SK-N-SH (cell line): ENCODE measurements around the gene FIZ1. TPM values are rescaled to one million over a fixed set of nuclear protein-coding genes. Genes with fewer than 3 reads are reported as not detected.

Experiments used
- CTCF ChIA-PET: fragments of 300-600, 350-600 bp; formaldehyde crosslinking; extraction: SDS; loops from one replicate; lab custom pipeline; 2021; lab: Yijun Ruan, JAX
- POLR2A ChIA-PET: fragments of 350-600 bp; sonication (Branson Sonifier 250); formaldehyde crosslinking; extraction: SDS; loops from one replicate; lab custom pipeline; 2020; ENCODE audit warnings: antibody characterized with exemption, inconsistent platforms; lab: Yijun Ruan, JAX
- DNase-seq: peaks from one replicate; pipeline ENCODE4 v3.0.0; 2012
- H2AFZ ChIP-seq: fragments of 200-600 bp; sonication (generic); 2 replicates; pipeline ENCODE4 v1.8.1; 2016; ENCODE audit warnings: antibody characterized with exemption, mild to moderate bottlenecking, low read depth
- H3F3A ChIP-seq: fragments of 200-600 bp; sonication (generic); replicated peaks from 2 replicates; pipeline ENCODE3; 2016; ENCODE audit warnings: antibody characterized with exemption, mild to moderate bottlenecking; ENCODE audit not compliant: insufficient read depth
- H3K27ac ChIP-seq, 2 experiments: fragments of 200-500 bp in 1 of 2; fragments of 200-600 bp in 1 of 2; sonication (Bioruptor generic) in 1 of 2; sonication (generic), shearing (Covaris generic) in 1 of 2; 2 replicates each; pipeline versions ENCODE4 v1.5.1 to v1.6.1; 2014 to 2016; ENCODE audit warnings: low read depth in 2 of 2, inconsistent platforms in 1 of 2, low read length in 1 of 2, mild to moderate bottlenecking in 1 of 2, mixed read lengths in 1 of 2
- H3K27me3 ChIP-seq: fragments of 200-600 bp; sonication (generic), shearing (Covaris generic); 2 replicates; pipeline ENCODE4 v1.6.1; 2016; ENCODE audit warnings: mixed run types; ENCODE audit not compliant: insufficient read depth
- H3K36me3 ChIP-seq, 2 experiments: fragments of 200-500 bp in 1 of 2; fragments of 200-600 bp in 1 of 2; sonication (Bioruptor generic) in 1 of 2; sonication (generic) in 1 of 2; replicated peaks in 1 of 2; 2 replicates each; pipeline versions ENCODE3 to v1.5.1; 2014 to 2016; ENCODE audit warnings: low read length in 1 of 2, mild to moderate bottlenecking in 1 of 2; ENCODE audit not compliant: insufficient read depth in 2 of 2, control insufficient read depth in 1 of 2
- H3K4me1 ChIP-seq, 2 experiments: fragments of 200-500 bp in 1 of 2; fragments of 200-600 bp in 1 of 2; sonication (Bioruptor generic) in 1 of 2; sonication (generic), shearing (Covaris generic) in 1 of 2; 2 replicates each; pipeline versions ENCODE4 v1.5.1 to v1.6.1; 2014 to 2016; ENCODE audit warnings: low read depth in 1 of 2, low read length in 1 of 2, mixed run types in 1 of 2; ENCODE audit not compliant: insufficient read depth in 2 of 2, control insufficient read depth in 1 of 2
- H3K4me2 ChIP-seq: fragments of 200-600 bp; sonication (generic), shearing (Covaris generic); 2 replicates; pipeline ENCODE4 v1.6.1; 2017; ENCODE audit warnings: mixed run types
- H3K4me3 ChIP-seq, 2 experiments: fragments of 200-500 bp in 1 of 2; fragments of 200-600 bp in 1 of 2; sonication (Bioruptor generic) in 1 of 2; sonication (generic), shearing (Covaris generic) in 1 of 2; 2 replicates each; pipeline versions ENCODE4 v1.5.1 to v1.8.1; 2014 to 2016; ENCODE audit warnings: low read depth in 2 of 2, inconsistent platforms in 1 of 2, low read length in 1 of 2, mild to moderate bottlenecking in 1 of 2, mixed read lengths in 1 of 2, moderate library complexity in 1 of 2
- H3K79me2 ChIP-seq: fragments of 200-600 bp; sonication (generic); 2 replicates; pipeline ENCODE4 v1.8.1; 2017; ENCODE audit warnings: mild to moderate bottlenecking; ENCODE audit not compliant: insufficient read depth
- H3K9ac ChIP-seq: fragments of 200-600 bp; sonication (generic); 2 replicates; pipeline ENCODE4 v1.6.1; 2017; ENCODE audit warnings: mixed run types
- H3K9me2 ChIP-seq: fragments of 200-600 bp; sonication (generic); 2 replicates; pipeline ENCODE4 v1.6.1; 2017; ENCODE audit warnings: mixed run types
- H3K9me3 ChIP-seq: fragments of 200-600 bp; sonication (generic); 2 replicates; pipeline ENCODE4 v1.6.1; 2017; ENCODE audit warnings: mixed run types, mild to moderate bottlenecking, moderate library complexity
- H4K20me1 ChIP-seq: fragments of 200-600 bp; sonication (generic); 2 replicates; pipeline ENCODE4 v1.6.1; 2017; ENCODE audit warnings: mild to moderate bottlenecking, mixed run types; ENCODE audit not compliant: insufficient read depth
- CHD2 ChIP-seq: fragments of 150-350 bp; IDR thresholded peaks from 2 replicates; pipeline ENCODE4 v1.6.1; 2018; ENCODE audit warnings: low read length; ENCODE audit not compliant: partially characterized antibody
- EP300 ChIP-seq, 2 experiments: IDR thresholded peaks; 2 replicates each; pipeline versions ENCODE4 v1.4.0 to v1.6.1; 2012; ENCODE audit warnings: borderline replicate concordance in 1 of 2, low read depth in 1 of 2, low read length in 1 of 2
- FOSL2 ChIP-seq: IDR thresholded peaks from 2 replicates; pipeline ENCODE4 v1.4.0; 2012; ENCODE audit warnings: low read depth, mild to moderate bottlenecking, moderate library complexity, borderline replicate concordance
- FOXJ3 ChIP-seq: sonication (generic); formaldehyde crosslinking; IDR thresholded peaks from 2 replicates; pipeline ENCODE4 v1.5.1; 2020; ENCODE audit warnings: mild to moderate bottlenecking, missing genetic modification reagents
- FOXM1 ChIP-seq: IDR thresholded peaks from 2 replicates; pipeline ENCODE4 v1.4.0; 2012; ENCODE audit warnings: low read depth, mild to moderate bottlenecking
- GABPA ChIP-seq: IDR thresholded peaks from 2 replicates; pipeline ENCODE4 v1.4.0; 2012; ENCODE audit warnings: low read depth, mild to moderate bottlenecking
- JUND ChIP-seq: IDR thresholded peaks from 2 replicates; pipeline ENCODE4 v1.4.0; 2012
- MEF2A ChIP-seq: IDR thresholded peaks from 2 replicates; pipeline ENCODE4 v1.4.0; 2012; ENCODE audit warnings: low read depth, borderline replicate concordance
- MXI1 ChIP-seq: IDR thresholded peaks from 2 replicates; pipeline ENCODE4 v1.6.1; 2012; ENCODE audit warnings: mild to moderate bottlenecking, low read depth, low read length, improper control_type of control experiment
- NFIC ChIP-seq: IDR thresholded peaks from 2 replicates; pipeline ENCODE4 v1.4.0; 2012; ENCODE audit warnings: borderline replicate concordance
- POLR2AphosphoS5 ChIP-seq: IDR thresholded peaks from 2 replicates; pipeline ENCODE4 v1.6.1; 2012; ENCODE audit warnings: low read depth, low read length
- RCOR1 ChIP-seq: fragments of 150-350 bp; IDR thresholded peaks from 2 replicates; pipeline ENCODE4 v1.6.1; 2017; ENCODE audit warnings: antibody characterized with exemption, low read length
- RFX5 ChIP-seq: IDR thresholded peaks from 2 replicates; pipeline ENCODE4 v1.6.1; 2012; ENCODE audit warnings: mild to moderate bottlenecking, improper control_type of control experiment, low read length
- TAF1 ChIP-seq: IDR thresholded peaks from 2 replicates; pipeline ENCODE4 v1.6.1; 2012; ENCODE audit warnings: low read depth, mild to moderate bottlenecking, low read length, moderate library complexity, borderline replicate concordance
- TCF12 ChIP-seq: IDR thresholded peaks from 2 replicates; pipeline ENCODE4 v1.4.0; 2012
- TEAD4 ChIP-seq: IDR thresholded peaks from 2 replicates; pipeline ENCODE4 v1.4.0; 2012; ENCODE audit warnings: mild to moderate bottlenecking, borderline replicate concordance; ENCODE audit not compliant: insufficient read depth
- YY1 ChIP-seq: IDR thresholded peaks from 2 replicates; pipeline ENCODE4 v1.4.0; 2012; ENCODE audit warnings: low read depth, mild to moderate bottlenecking
- WGBS: methylation state at CpG from one replicate; pipeline ENCODE4 v1.1.6; 2017; ENCODE audit warnings: low lambda C conversion rate; 5-methylcytosine and 5-hydroxymethylcytosine counted together
- polyA plus RNA-seq, 3 experiments: library from polyadenylated mRNA; depleted of rRNA; stranded (reverse); fragments of >200 nt; gene quantifications; 2 replicates each; pipeline ENCODE4 v1.2.3, GENCODE V29; 2012
- TF ChIP-seq, protein P1 (sequence below): IDR thresholded peaks from 2 replicates; pipeline ENCODE4 v1.6.1; 2012; ENCODE audit warnings: mild to moderate bottlenecking, low read depth, low read length, moderate library complexity
- TF ChIP-seq, protein P2 (sequence below): IDR thresholded peaks from 2 replicates; pipeline ENCODE4 v1.4.0; 2012; ENCODE audit warnings: low read depth
- TF ChIP-seq, protein P3 (sequence below): IDR thresholded peaks from 2 replicates; pipeline ENCODE4 v1.4.0; 2012; ENCODE audit warnings: low read depth, borderline replicate concordance
- TF ChIP-seq, protein P4 (sequence below): IDR thresholded peaks from 2 replicates; pipeline ENCODE4; 2012

Gene FIZ1
- polyA plus RNA-seq, 1 of the 3 experiments (the other 2 are of a cell fraction): 5.7 TPM

DNA sequence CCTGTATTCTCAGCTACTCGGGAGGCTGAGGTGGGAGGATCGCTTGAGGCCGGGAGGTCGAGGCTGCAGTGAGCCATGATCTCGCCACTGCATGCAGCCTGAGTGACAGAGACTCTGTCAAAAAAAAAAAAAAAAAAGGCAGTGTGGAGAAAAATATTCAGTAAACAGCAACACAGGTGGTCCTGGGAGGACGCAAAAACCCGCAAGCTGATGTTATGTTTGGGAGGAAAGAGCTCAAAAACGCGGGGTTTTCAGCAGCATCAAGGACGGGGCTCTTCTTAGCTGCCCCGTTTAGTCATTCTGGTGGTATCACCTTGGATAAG, 25.6 kb upstream of the FIZ1 start:
- TF ChIP-seq YY1: no peak
- TF ChIP-seq MEF2A: no peak
- no peak for TF ChIP-seq POLR2AphosphoS5
- no peak for TF ChIP-seq EP300 (IDR thresholded peaks at IDR 0.05; ENCODE audit: borderline replicate concordance in 1 of 2, low read depth in 1 of 2, low read length in 1 of 2)
- TF ChIP-seq NFIC: no peak
- TF ChIP-seq, protein P1, sequence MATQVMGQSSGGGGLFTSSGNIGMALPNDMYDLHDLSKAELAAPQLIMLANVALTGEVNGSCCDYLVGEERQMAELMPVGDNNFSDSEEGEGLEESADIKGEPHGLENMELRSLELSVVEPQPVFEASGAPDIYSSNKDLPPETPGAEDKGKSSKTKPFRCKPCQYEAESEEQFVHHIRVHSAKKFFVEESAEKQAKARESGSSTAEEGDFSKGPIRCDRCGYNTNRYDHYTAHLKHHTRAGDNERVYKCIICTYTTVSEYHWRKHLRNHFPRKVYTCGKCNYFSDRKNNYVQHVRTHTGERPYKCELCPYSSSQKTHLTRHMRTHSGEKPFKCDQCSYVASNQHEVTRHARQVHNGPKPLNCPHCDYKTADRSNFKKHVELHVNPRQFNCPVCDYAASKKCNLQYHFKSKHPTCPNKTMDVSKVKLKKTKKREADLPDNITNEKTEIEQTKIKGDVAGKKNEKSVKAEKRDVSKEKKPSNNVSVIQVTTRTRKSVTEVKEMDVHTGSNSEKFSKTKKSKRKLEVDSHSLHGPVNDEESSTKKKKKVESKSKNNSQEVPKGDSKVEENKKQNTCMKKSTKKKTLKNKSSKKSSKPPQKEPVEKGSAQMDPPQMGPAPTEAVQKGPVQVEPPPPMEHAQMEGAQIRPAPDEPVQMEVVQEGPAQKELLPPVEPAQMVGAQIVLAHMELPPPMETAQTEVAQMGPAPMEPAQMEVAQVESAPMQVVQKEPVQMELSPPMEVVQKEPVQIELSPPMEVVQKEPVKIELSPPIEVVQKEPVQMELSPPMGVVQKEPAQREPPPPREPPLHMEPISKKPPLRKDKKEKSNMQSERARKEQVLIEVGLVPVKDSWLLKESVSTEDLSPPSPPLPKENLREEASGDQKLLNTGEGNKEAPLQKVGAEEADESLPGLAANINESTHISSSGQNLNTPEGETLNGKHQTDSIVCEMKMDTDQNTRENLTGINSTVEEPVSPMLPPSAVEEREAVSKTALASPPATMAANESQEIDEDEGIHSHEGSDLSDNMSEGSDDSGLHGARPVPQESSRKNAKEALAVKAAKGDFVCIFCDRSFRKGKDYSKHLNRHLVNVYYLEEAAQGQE: no peak
- peaks cover 0 to 3% of the 10 kb centered on the region in 2 experiments for H3K36me3 ChIP-seq
- ChIA-PET POLR2A (interaction anchor here (0.6 to 1.6 kb wide), 9 partner anchors 12 to 371 kb away, joined by 3 to 7 read pairs (median 4); partner anchors contain the start of genes FIZ1, ZNF524 and ZNF628), CTCF (interaction anchor here (1.0 to 4.7 kb wide), 9 partner anchors 9 to 484 kb away, joined by 3 to 30 read pairs (median 5); partner anchors contain the start of gene ZNF865)
- no peaks in the 10 kb centered on the region for H3K9me3 ChIP-seq
- H3K79me2 ChIP-seq: peaks cover 11% of the 10 kb centered on the region; the same call in 1 of the 2 replicates
- peaks cover 2% of the 10 kb centered on the region for H3F3A ChIP-seq
- no peaks in the 10 kb centered on the region for H3K27me3 ChIP-seq
- no peaks in the 10 kb centered on the region for H4K20me1 ChIP-seq
- peak overlapping the region; percentile 52 to 74 for H3K4me3 ChIP-seq
- peak; percentile 4 for DNase-seq
- WGBS: 38% methylated on average over 11 of the region's 11 CpGs
- H3K4me2 ChIP-seq: peak overlapping the region; percentile 86
- H3K9me2 ChIP-seq: no peaks in the 10 kb centered on the region
- peaks cover 0 to 2% of the 10 kb centered on the region in 2 experiments; a peak in 1 of 4 replicates for H3K4me1 ChIP-seq
- peak overlapping the region in 1 of 2 experiments; percentile 87; a peak in 2 of 4 replicates for H3K27ac ChIP-seq
- peak overlapping the region; percentile 90 for H2AFZ ChIP-seq
- peak overlapping the region; percentile 84 for H3K9ac ChIP-seq

DNA sequence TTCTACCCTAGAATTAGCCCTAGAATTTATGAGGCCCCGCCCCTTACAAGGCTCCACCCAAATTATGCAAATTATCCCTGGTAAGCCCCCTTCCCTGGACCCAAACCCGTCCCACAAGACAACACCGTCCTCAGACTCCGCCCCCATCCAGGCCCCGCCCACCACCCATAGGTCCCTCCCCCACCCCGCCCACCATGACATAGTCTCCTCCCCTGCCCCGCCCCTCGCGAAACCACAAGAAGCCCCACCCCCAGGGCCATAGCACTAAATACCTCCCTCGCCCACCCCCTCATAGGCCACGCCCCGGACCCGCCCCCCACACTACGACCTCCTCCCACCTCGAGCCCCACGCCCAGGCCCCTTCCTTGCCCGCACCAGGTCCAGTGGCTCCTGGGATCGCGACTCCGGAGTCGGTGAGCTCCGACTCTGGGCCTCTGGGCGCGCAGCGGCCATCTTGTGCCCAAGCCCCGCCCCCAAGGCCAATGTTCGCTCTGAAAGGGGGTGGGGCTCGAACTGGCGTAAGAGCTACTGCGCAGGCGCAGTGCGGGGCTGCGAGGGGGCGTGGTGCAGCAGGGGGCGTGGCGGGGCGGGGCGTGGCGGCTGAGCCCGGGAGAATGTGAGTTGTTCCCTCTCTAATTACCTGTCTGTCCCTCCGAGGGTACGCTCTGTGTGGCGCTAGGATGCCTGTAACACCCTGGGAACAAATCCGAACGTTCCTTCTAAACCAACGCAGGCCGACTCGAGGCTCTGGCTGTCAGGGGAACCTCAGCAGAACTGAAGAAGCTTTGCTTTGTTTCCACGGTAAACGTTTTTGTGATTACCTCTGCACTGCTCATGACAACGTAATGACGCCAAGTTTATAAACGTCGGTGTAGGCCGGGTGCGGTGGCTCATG, 25.0 kb upstream of the FIZ1 start, which contains the start of gene ZNF784:
Gene ZNF784 (minus strand): TSS at position 458 of the 895 bp plus-strand sequence. CDS start 5 bp downstream, at position 453.
- Histone ChIP-seq H3K9ac (peak within 1 kb of the TSS; percentile 84), H3K27ac (peak within 1 kb of the TSS; percentile 87 to 90), H3K9me2 (no peaks in the 10 kb centered on the region), H3F3A (peaks cover 8% of the 10 kb centered on the region), H3K36me3 (peaks cover 0 to 3% of the 10 kb centered on the region in 2 experiments), H2AFZ (peak within 1 kb of the TSS; percentile 90), H3K9me3 (no peaks in the 10 kb centered on the region), H4K20me1 (no peaks in the 10 kb centered on the region), H3K27me3 (no peaks in the 10 kb centered on the region), H3K4me1 (peaks cover 0 to 2% of the 10 kb centered on the region in 2 experiments; a peak in 1 of 4 replicates), H3K79me2 (peaks cover 11% of the 10 kb centered on the region; the same call in 1 of the 2 replicates), H3K4me3 (peak within 1 kb of the TSS; percentile 52 to 74), H3K4me2 (peak within 1 kb of the TSS; percentile 86)
- peak; percentile 97 for DNase-seq
- WGBS: under 1% methylated on average over 32 of the region's 56 CpGs
- POLR2A ChIA-PET: interaction anchor here (0.6 to 1.6 kb wide), 10 partner anchors 13 to 371 kb away, joined by 3 to 7 read pairs (median 4); partner anchors contain the start of genes FIZ1, ZNF524 and ZNF628
- CTCF ChIA-PET: interaction anchor here (1.0 to 4.7 kb wide), 8 partner anchors 9 to 120 kb away, joined by 3 to 30 read pairs (median 5); partner anchors contain the start of gene ZNF865
- TF ChIP-seq, protein P2, sequence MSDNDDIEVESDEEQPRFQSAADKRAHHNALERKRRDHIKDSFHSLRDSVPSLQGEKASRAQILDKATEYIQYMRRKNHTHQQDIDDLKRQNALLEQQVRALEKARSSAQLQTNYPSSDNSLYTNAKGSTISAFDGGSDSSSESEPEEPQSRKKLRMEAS: peak; percentile 29; the same call in 1 of the 2 replicates
- TF ChIP-seq GABPA: no peak
- no peak for TF ChIP-seq FOSL2
- TF ChIP-seq TCF12: no peak
- peak; percentile 94 for TF ChIP-seq YY1
- peak; percentile 55 for TF ChIP-seq CHD2
- no peak for TF ChIP-seq EP300 (IDR thresholded peaks at IDR 0.05; ENCODE audit: borderline replicate concordance in 1 of 2, low read depth in 1 of 2, low read length in 1 of 2)
- TF ChIP-seq, protein P3, sequence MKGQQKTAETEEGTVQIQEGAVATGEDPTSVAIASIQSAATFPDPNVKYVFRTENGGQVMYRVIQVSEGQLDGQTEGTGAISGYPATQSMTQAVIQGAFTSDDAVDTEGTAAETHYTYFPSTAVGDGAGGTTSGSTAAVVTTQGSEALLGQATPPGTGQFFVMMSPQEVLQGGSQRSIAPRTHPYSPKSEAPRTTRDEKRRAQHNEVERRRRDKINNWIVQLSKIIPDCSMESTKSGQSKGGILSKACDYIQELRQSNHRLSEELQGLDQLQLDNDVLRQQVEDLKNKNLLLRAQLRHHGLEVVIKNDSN: no peak
- no peak for TF ChIP-seq FOXM1
- TF ChIP-seq RFX5: no peak
- no peak for TF ChIP-seq TEAD4
- TF ChIP-seq TAF1: peak; percentile 99
- no peak for TF ChIP-seq FOXJ3 (CRISPR knock-in tag)
- no peak for TF ChIP-seq MXI1
- TF ChIP-seq JUND: no peak
- TF ChIP-seq RCOR1: no peak
- TF ChIP-seq, protein P4, sequence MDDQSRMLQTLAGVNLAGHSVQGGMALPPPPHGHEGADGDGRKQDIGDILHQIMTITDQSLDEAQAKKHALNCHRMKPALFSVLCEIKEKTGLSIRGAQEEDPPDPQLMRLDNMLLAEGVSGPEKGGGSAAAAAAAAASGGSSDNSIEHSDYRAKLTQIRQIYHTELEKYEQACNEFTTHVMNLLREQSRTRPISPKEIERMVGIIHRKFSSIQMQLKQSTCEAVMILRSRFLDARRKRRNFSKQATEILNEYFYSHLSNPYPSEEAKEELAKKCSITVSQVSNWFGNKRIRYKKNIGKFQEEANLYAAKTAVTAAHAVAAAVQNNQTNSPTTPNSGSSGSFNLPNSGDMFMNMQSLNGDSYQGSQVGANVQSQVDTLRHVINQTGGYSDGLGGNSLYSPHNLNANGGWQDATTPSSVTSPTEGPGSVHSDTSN: 0 out of 2 replicates have a peak, but pooled peaks have one; percentile 3
